ENCODE results near the gene SDF2L1.
A peak's percentile ranks its signal among the peaks of the same experiment; 100 is the strongest.
"Not testable (repeated sequence)": the region's sequence is repeated elsewhere in the genome, so short reads cannot be mapped to it uniquely, and the experiment has no call there.

SDF2L1 gene

GRCh38 chr22:21634844-21635243, 7.3 kb upstream of the SDF2L1 start:
- Histone ChIP-seq H2BK120ac (ENCODE audit: low read depth, low read length) (no peak overlapping the region), H3K36me3 (ENCODE audit: control insufficient read depth in 1 of 2, insufficient read depth in 2 of 2, low read depth in 1 of 2, low read length in 2 of 2) (no peaks in the 10 kb centered on the region), H3K27ac (ENCODE audit: low read length, poor library complexity, severe bottlenecking) (no peak overlapping the region), H3K9ac (ENCODE audit: low read length) (no peak overlapping the region), H3K4ac (ENCODE audit: low read depth in 1 of 2, low read length in 2 of 2) (no peak overlapping the region), H3K79me1 (replicated peaks; ENCODE audit: low read length, poor library complexity, severe bottlenecking) (no peaks in the 10 kb centered on the region), H3K23ac (ENCODE audit: low read length in 2 of 2) (no peak overlapping the region), H2AK5ac (ENCODE audit: low read length, severe bottlenecking) (no peak overlapping the region), H3K14ac (ENCODE audit: low read length in 2 of 2) (no peak overlapping the region), H3K4me1 (ENCODE audit: control insufficient read depth, insufficient read depth, low read depth, low read length) (no peaks in the 10 kb centered on the region), H4K91ac (ENCODE audit: low read length) (no peak overlapping the region), H2AFZ (ENCODE audit: low read depth, low read length) (no peak overlapping the region), H2BK5ac (ENCODE audit: low read depth, low read length, poor library complexity, severe bottlenecking) (no peak overlapping the region), H3K4me3 (ENCODE audit: insufficient read depth in 1 of 2, low read depth in 1 of 2, low read length in 2 of 2) (no peak overlapping the region), H4K8ac (ENCODE audit: low read length) (no peak overlapping the region), H2BK12ac (ENCODE audit: low read length in 2 of 2) (no peak overlapping the region), H3K18ac (ENCODE audit: low read depth in 1 of 2, low read length in 2 of 2) (no peak overlapping the region), H3K9me3 (ENCODE audit: control insufficient read depth, low read length) (no peaks in the 10 kb centered on the region), H2BK15ac (ENCODE audit: low read depth, poor library complexity, severe bottlenecking) (no peak overlapping the region), H3K4me2 (ENCODE audit: low read length, poor library complexity, severe bottlenecking) (no peak overlapping the region), H3K27me3 (ENCODE audit: control insufficient read depth in 1 of 2, insufficient read depth in 1 of 2, low read length in 2 of 2) (peaks cover 0 to 4% of the 10 kb centered on the region in 2 experiments)
- 91% methylated on average over 19 of the region's 19 CpGs for WGBS
- no peak for DNase-seq

- Histone ChIP-seq H3K27me3 (ENCODE audit: control insufficient read depth in 1 of 2, insufficient read depth in 1 of 2, low read length in 2 of 2) (peaks cover 0 to 4% of the 10 kb centered on the region in 2 experiments), H2BK12ac (ENCODE audit: low read length in 2 of 2) (no peak overlapping the region), H2BK5ac (ENCODE audit: low read depth, low read length, poor library complexity, severe bottlenecking) (no peak overlapping the region), H3K36me3 (ENCODE audit: control insufficient read depth in 1 of 2, insufficient read depth in 2 of 2, low read depth in 1 of 2, low read length in 2 of 2) (no peaks in the 10 kb centered on the region), H3K4me1 (ENCODE audit: control insufficient read depth, insufficient read depth, low read depth, low read length) (no peaks in the 10 kb centered on the region), H3K4me3 (ENCODE audit: insufficient read depth in 1 of 2, low read depth in 1 of 2, low read length in 2 of 2) (no peak overlapping the region), H4K91ac (ENCODE audit: low read length) (peak overlapping the region; percentile 40), H3K9me3 (ENCODE audit: control insufficient read depth, low read length) (no peaks in the 10 kb centered on the region), H3K23ac (ENCODE audit: low read length in 2 of 2) (peak overlapping the region in 1 of 2 experiments; percentile 11), H4K8ac (ENCODE audit: low read length) (peak overlapping the region; percentile 5), H3K79me1 (replicated peaks; ENCODE audit: low read length, poor library complexity, severe bottlenecking) (no peaks in the 10 kb centered on the region), H3K14ac (ENCODE audit: low read length in 2 of 2) (no peak overlapping the region), H3K4ac (ENCODE audit: low read depth in 1 of 2, low read length in 2 of 2) (no peak overlapping the region), H3K9ac (ENCODE audit: low read length) (no peak overlapping the region), H2BK120ac (ENCODE audit: low read depth, low read length) (no peak overlapping the region), H3K18ac (ENCODE audit: low read depth in 1 of 2, low read length in 2 of 2) (no peak overlapping the region), H2AK5ac (ENCODE audit: low read length, severe bottlenecking) (no peak overlapping the region), H3K27ac (ENCODE audit: low read length, poor library complexity, severe bottlenecking) (no peak overlapping the region), H2BK15ac (ENCODE audit: low read depth, poor library complexity, severe bottlenecking) (no peak overlapping the region), H3K4me2 (ENCODE audit: low read length, poor library complexity, severe bottlenecking) (no peak overlapping the region), H2AFZ (ENCODE audit: low read depth, low read length) (no peak overlapping the region)
- DNase-seq, result no peak
- WGBS, result 91% methylated on average over 15 of the region's 15 CpGs
These were observed 6.2 kb upstream of the SDF2L1 start for GRCh38 chr22:21635771-21636510.

- Histone ChIP-seq H3K36me3 (ENCODE audit: control insufficient read depth in 1 of 2, insufficient read depth in 2 of 2, low read depth in 1 of 2, low read length in 2 of 2) (no peaks in the 10 kb centered on the region), H3K4ac (ENCODE audit: low read depth in 1 of 2, low read length in 2 of 2) (no peak overlapping the region), H2BK12ac (ENCODE audit: low read length in 2 of 2) (no peak overlapping the region), H2BK120ac (ENCODE audit: low read depth, low read length) (no peak overlapping the region), H3K4me1 (ENCODE audit: control insufficient read depth, insufficient read depth, low read depth, low read length) (peaks cover 2% of the 10 kb centered on the region), H3K79me1 (replicated peaks; ENCODE audit: low read length, poor library complexity, severe bottlenecking) (no peaks in the 10 kb centered on the region), H3K23ac (ENCODE audit: low read length in 2 of 2) (no peak overlapping the region), H3K27me3 (ENCODE audit: control insufficient read depth in 1 of 2, insufficient read depth in 1 of 2, low read length in 2 of 2) (peaks cover 0 to 4% of the 10 kb centered on the region in 2 experiments), H2AFZ (ENCODE audit: low read depth, low read length) (no peak overlapping the region), H2BK15ac (ENCODE audit: low read depth, poor library complexity, severe bottlenecking) (no peak overlapping the region), H4K8ac (ENCODE audit: low read length) (no peak overlapping the region), H3K9me3 (ENCODE audit: control insufficient read depth, low read length) (no peaks in the 10 kb centered on the region), H3K9ac (ENCODE audit: low read length) (no peak overlapping the region), H3K4me3 (ENCODE audit: insufficient read depth in 1 of 2, low read depth in 1 of 2, low read length in 2 of 2) (no peak overlapping the region), H3K18ac (ENCODE audit: low read depth in 1 of 2, low read length in 2 of 2) (no peak overlapping the region), H3K14ac (ENCODE audit: low read length in 2 of 2) (no peak overlapping the region), H2AK5ac (ENCODE audit: low read length, severe bottlenecking) (no peak overlapping the region), H2BK5ac (ENCODE audit: low read depth, low read length, poor library complexity, severe bottlenecking) (no peak overlapping the region), H4K91ac (ENCODE audit: low read length) (no peak overlapping the region), H3K27ac (ENCODE audit: low read length, poor library complexity, severe bottlenecking) (no peak overlapping the region), H3K4me2 (ENCODE audit: low read length, poor library complexity, severe bottlenecking) (no peak overlapping the region)
- DNase-seq, result no peak
- 92% methylated on average over 17 of the region's 17 CpGs for WGBS
These were observed 5.4 kb upstream of the SDF2L1 start for GRCh38 chr22:21636629-21637218.

- H3K9ac ChIP-seq (ENCODE audit: low read length); H3K9me3 ChIP-seq (ENCODE audit: control insufficient read depth, low read length); H4K8ac ChIP-seq (ENCODE audit: low read length); H3K36me3 ChIP-seq (ENCODE audit: control insufficient read depth in 1 of 2, insufficient read depth in 2 of 2, low read depth in 1 of 2, low read length in 2 of 2); H2BK12ac ChIP-seq (ENCODE audit: low read length in 2 of 2); H3K23ac ChIP-seq (ENCODE audit: low read length in 2 of 2); H3K18ac ChIP-seq (ENCODE audit: low read depth in 1 of 2, low read length in 2 of 2); H3K14ac ChIP-seq (ENCODE audit: low read length in 2 of 2); H3K27me3 ChIP-seq (ENCODE audit: control insufficient read depth in 1 of 2, insufficient read depth in 1 of 2, low read length in 2 of 2); H3K79me1 ChIP-seq (replicated peaks; ENCODE audit: low read length, poor library complexity, severe bottlenecking); H2BK120ac ChIP-seq (ENCODE audit: low read depth, low read length); H2BK5ac ChIP-seq (ENCODE audit: low read depth, low read length, poor library complexity, severe bottlenecking); H2AK5ac ChIP-seq (ENCODE audit: low read length, severe bottlenecking); H3K4me1 ChIP-seq (ENCODE audit: control insufficient read depth, insufficient read depth, low read depth, low read length); H2AFZ ChIP-seq (ENCODE audit: low read depth, low read length); DNase-seq; H3K4me2 ChIP-seq (ENCODE audit: low read length, poor library complexity, severe bottlenecking); H3K27ac ChIP-seq (ENCODE audit: low read length, poor library complexity, severe bottlenecking); H4K91ac ChIP-seq (ENCODE audit: low read length); H3K4me3 ChIP-seq (ENCODE audit: insufficient read depth in 1 of 2, low read depth in 1 of 2, low read length in 2 of 2); H2BK15ac ChIP-seq (ENCODE audit: low read depth, poor library complexity, severe bottlenecking); H3K4ac ChIP-seq (ENCODE audit: low read depth in 1 of 2, low read length in 2 of 2): not testable (repeated sequence)
- 88% methylated on average over 1 of the region's 2 CpGs for WGBS
These were observed 4.7 kb upstream of the SDF2L1 start for GRCh38 chr22:21637450-21637849.
